K562 (cell line): ENCODE results near the gene TTC22. TPM values are rescaled to one million over a fixed set of nuclear protein-coding genes. Genes with fewer than 3 reads are reported as not detected.

Experiments used
- ATF6 ChIP-seq: sonication (generic); formaldehyde crosslinking; IDR thresholded peaks from 2 replicates; pipeline ENCODE4 v1.4.0; 2020; ENCODE audit warnings: mild to moderate bottlenecking, missing genetic modification reagents
- COPS2 ChIP-seq: fragments of 450-650 bp; conservative IDR thresholded peaks from 2 replicates; pipeline ENCODE4 v1.6.1; 2016; ENCODE audit warnings: mild to moderate bottlenecking, moderate library complexity
- ESRRA ChIP-seq: fragments of 450-650 bp; IDR thresholded peaks from 2 replicates; pipeline ENCODE4 v1.6.1; 2014; ENCODE audit warnings: low read depth, mild to moderate bottlenecking, moderate library complexity, borderline replicate concordance
- GABPB2 ChIP-seq: fragments of 250-450 bp; sonication (Bioruptor Pico); conservative IDR thresholded peaks from 2 replicates; pipeline ENCODE4 v1.5.1; 2021; ENCODE audit warnings: mild to moderate bottlenecking
- MTA1 ChIP-seq: fragments of 450-650 bp; IDR thresholded peaks from 2 replicates; pipeline ENCODE4 v1.6.1; 2017; ENCODE audit warnings: borderline replicate concordance
- NBN ChIP-seq: fragments of 450-650 bp; IDR thresholded peaks from 2 replicates; pipeline ENCODE4 v1.6.1; 2016; ENCODE audit warnings: low read depth, mild to moderate bottlenecking
- NCOA4 ChIP-seq: fragments of 450-650 bp; IDR thresholded peaks from 2 replicates; pipeline ENCODE4 v1.6.1; 2018; ENCODE audit warnings: mild to moderate bottlenecking; ENCODE audit not compliant: partially characterized antibody
- NELFE ChIP-seq: IDR thresholded peaks from 2 replicates; pipeline ENCODE4 v1.6.1; 2011; ENCODE audit warnings: mild to moderate bottlenecking; ENCODE audit not compliant: insufficient read depth, insufficient read length
- PTBP1 ChIP-seq: fragments of 200-400 bp; formaldehyde crosslinking; IDR thresholded peaks from 2 replicates; pipeline ENCODE4 v1.6.1; 2017; ENCODE audit warnings: low read depth, low read length
- SAFB2 ChIP-seq: fragments of 200-400 bp; formaldehyde crosslinking; IDR thresholded peaks from 2 replicates; pipeline ENCODE4 v1.6.1; 2018; ENCODE audit warnings: borderline replicate concordance, low read length, low read depth, moderate library complexity; ENCODE audit not compliant: severe bottlenecking
- SRSF9 ChIP-seq: fragments of 200-400 bp; formaldehyde crosslinking; IDR thresholded peaks from 2 replicates; pipeline ENCODE4 v1.6.1; 2017; ENCODE audit warnings: low read depth, low read length, borderline replicate concordance
- SUPT5H ChIP-seq: fragments of 450-650 bp; IDR thresholded peaks from 2 replicates; pipeline ENCODE4 v1.6.1; 2016
- ZBTB7A ChIP-seq: IDR thresholded peaks from 2 replicates; pipeline ENCODE4 v1.6.1; 2011; ENCODE audit warnings: low read depth, mild to moderate bottlenecking, low read length, moderate library complexity, borderline replicate concordance; ENCODE audit not compliant: control insufficient read depth
- ZEB2 ChIP-seq: fragments of 450-650 bp; IDR thresholded peaks from 2 replicates; pipeline ENCODE4 v1.6.1; 2016
- polyA plus RNA-seq, 8 experiments: library from polyadenylated mRNA; depleted of rRNA in 4 of 8; stranded (reverse) in 5 of 8; unstranded in 3 of 8; fragments of >200 nt; fragmentation: Nextera tagmentation in 2 of 8; fragmentation: Illumina TruSeq in 1 of 8; extraction: Ambion mirVana in 2 of 8; extraction: Trizol in 1 of 8; gene quantifications; 2 replicates each; pipeline versions ENCODE4 v1.2.1 to v1.2.3, GENCODE V29; 2011 to 2014; ENCODE audit warnings: inconsistent platforms in 1 of 8, missing spikeins in 1 of 8
- total RNA-seq, 7 experiments: library from RNA; depleted of rRNA in 6 of 7; stranded (reverse); fragments of >200 nt in 6 of 7; fragmentation: Illumina TruSeq in 2 of 7; extraction: Trizol in 2 of 7; gene quantifications; 2 replicates each; pipeline versions ENCODE4 v1.2.1 to v1.2.3, GENCODE V29; 2011 to 2021; ENCODE audit warnings: low replicate concordance in 1 of 7
- TF ChIP-seq, protein P1 (sequence below): fragments of 450-650 bp; IDR thresholded peaks from 2 replicates; pipeline ENCODE4 v1.6.1; 2016; ENCODE audit warnings: missing biosample characterization, missing genetic modification characterization
- TF ChIP-seq, protein P2 (sequence below): sonication (generic); formaldehyde crosslinking; IDR thresholded peaks from 2 replicates; pipeline ENCODE4 v1.8.0; 2022; ENCODE audit warnings: mild to moderate bottlenecking, missing genetic modification reagents, borderline replicate concordance
- TF ChIP-seq, protein P3 (sequence below): IDR thresholded peaks from 2 replicates; pipeline ENCODE4 v1.6.1; 2016; ENCODE audit warnings: missing genetic modification characterization, missing compliant biosample characterization
- TF ChIP-seq, protein P4 (sequence below): fragments of 250-450 bp; sonication (Bioruptor Pico); IDR thresholded peaks from 2 replicates; pipeline ENCODE4 v1.4.0; 2020; ENCODE audit warnings: mild to moderate bottlenecking, moderate library complexity

Gene TTC22
- total and polyA plus RNA-seq, 9 of the 15 experiments (the other 6 are each of a cell fraction or from before 2014, with no cell fraction given): 0.07 TPM; not detected in 8

GRCh38 chr1:54764133-54764921 is 36.8 kb downstream of the TTC22 start, which contains the start of gene PARS2 (continued):
- TF ChIP-seq, protein P1, sequence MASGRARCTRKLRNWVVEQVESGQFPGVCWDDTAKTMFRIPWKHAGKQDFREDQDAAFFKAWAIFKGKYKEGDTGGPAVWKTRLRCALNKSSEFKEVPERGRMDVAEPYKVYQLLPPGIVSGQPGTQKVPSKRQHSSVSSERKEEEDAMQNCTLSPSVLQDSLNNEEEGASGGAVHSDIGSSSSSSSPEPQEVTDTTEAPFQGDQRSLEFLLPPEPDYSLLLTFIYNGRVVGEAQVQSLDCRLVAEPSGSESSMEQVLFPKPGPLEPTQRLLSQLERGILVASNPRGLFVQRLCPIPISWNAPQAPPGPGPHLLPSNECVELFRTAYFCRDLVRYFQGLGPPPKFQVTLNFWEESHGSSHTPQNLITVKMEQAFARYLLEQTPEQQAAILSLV (tag): no peak
- TF ChIP-seq ZBTB7A (peak; percentile 49; the same call in 1 of the 2 replicates), SAFB2 (no peak), MTA1 (no peak), ESRRA (peak; percentile 62; the same call in 1 of the 2 replicates), PTBP1 (no peak), SRSF9 (no peak), COPS2 (no peak), NCOA4 (no peak), ZEB2 (no peak), GABPB2 (CRISPR knock-in tag) (0 out of 2 replicates have a peak, but pooled peaks have one; percentile 5), ATF6 (CRISPR knock-in tag) (no peak), SUPT5H (peak; percentile 95), NELFE (no peak), NBN (no peak)
- TF ChIP-seq, protein P2, sequence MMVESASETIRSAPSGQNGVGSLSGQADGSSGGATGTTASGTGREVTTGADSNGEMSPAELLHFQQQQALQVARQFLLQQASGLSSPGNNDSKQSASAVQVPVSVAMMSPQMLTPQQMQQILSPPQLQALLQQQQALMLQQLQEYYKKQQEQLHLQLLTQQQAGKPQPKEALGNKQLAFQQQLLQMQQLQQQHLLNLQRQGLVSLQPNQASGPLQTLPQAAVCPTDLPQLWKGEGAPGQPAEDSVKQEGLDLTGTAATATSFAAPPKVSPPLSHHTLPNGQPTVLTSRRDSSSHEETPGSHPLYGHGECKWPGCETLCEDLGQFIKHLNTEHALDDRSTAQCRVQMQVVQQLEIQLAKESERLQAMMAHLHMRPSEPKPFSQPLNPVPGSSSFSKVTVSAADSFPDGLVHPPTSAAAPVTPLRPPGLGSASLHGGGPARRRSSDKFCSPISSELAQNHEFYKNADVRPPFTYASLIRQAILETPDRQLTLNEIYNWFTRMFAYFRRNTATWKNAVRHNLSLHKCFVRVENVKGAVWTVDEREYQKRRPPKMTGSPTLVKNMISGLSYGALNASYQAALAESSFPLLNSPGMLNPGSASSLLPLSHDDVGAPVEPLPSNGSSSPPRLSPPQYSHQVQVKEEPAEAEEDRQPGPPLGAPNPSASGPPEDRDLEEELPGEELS (CRISPR knock-in tag): no peak
- TF ChIP-seq, protein P3, sequence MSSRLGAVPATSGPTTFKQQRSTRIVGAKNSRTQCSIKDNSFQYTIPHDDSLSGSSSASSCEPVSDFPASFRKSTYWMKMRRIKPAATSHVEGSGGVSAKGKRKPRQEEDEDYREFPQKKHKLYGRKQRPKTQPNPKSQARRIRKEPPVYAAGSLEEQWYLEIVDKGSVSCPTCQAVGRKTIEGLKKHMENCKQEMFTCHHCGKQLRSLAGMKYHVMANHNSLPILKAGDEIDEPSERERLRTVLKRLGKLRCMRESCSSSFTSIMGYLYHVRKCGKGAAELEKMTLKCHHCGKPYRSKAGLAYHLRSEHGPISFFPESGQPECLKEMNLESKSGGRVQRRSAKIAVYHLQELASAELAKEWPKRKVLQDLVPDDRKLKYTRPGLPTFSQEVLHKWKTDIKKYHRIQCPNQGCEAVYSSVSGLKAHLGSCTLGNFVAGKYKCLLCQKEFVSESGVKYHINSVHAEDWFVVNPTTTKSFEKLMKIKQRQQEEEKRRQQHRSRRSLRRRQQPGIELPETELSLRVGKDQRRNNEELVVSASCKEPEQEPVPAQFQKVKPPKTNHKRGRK: no peak
- TF ChIP-seq, protein P4, sequence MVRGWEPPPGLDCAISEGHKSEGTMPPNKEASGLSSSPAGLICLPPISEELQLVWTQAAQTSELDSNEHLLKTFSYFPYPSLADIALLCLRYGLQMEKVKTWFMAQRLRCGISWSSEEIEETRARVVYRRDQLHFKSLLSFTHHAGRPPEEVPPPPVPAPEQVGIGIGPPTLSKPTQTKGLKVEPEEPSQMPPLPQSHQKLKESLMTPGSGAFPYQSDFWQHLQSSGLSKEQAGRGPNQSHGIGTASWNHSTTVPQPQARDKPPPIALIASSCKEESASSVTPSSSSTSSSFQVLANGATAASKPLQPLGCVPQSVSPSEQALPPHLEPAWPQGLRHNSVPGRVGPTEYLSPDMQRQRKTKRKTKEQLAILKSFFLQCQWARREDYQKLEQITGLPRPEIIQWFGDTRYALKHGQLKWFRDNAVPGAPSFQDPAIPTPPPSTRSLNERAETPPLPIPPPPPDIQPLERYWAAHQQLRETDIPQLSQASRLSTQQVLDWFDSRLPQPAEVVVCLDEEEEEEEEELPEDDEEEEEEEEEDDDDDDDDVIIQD (CRISPR knock-in tag): no peak
